HEK293 (cell line): ENCODE results near the gene ACOT7.

Experiments used
- YY1 ChIP-seq: fragments of 450-650 bp; formaldehyde crosslinking; IDR thresholded peaks from 2 replicates; pipeline ENCODE4 v1.5.1; 2018; ENCODE audit warnings: missing biosample characterization, missing genetic modification characterization
- TF ChIP-seq, protein P1 (sequence below): fragments of 450-650 bp; formaldehyde crosslinking; IDR thresholded peaks from 2 replicates; pipeline ENCODE4; 2016; ENCODE audit warnings: missing biosample characterization, missing genetic modification characterization
- TF ChIP-seq, protein P2 (sequence below): fragments of 450-650 bp; formaldehyde crosslinking; IDR thresholded peaks from 2 replicates; pipeline ENCODE4 v1.5.1; 2016; ENCODE audit warnings: missing biosample characterization, missing genetic modification characterization

DNA sequence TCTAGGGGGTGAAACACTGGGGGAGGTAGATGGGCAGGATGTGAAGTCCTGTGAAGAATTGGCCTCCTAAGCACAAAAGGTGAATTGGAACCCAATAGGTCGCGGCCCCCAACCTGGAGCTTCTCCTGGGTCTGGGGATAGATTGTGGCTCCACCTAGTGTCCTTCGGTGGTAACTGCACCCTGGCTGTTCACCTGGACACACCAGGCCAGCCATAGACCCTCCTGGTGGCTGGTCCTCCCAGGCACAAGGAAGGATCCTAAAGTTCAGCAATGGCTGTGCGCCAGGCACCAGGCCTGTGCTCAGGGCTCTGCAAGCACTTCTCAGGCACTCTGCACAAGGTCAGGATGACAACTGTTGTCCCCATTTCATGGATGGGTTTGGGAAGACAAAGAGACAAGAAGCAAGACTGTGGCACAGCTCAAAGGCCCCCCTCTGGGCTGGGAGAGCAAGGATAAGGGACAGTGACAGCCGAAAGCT lies 44.5 kb upstream of the ACOT7 start:
- no peak for TF ChIP-seq YY1 (tag by site-specific recombination)
- TF ChIP-seq, protein P1, sequence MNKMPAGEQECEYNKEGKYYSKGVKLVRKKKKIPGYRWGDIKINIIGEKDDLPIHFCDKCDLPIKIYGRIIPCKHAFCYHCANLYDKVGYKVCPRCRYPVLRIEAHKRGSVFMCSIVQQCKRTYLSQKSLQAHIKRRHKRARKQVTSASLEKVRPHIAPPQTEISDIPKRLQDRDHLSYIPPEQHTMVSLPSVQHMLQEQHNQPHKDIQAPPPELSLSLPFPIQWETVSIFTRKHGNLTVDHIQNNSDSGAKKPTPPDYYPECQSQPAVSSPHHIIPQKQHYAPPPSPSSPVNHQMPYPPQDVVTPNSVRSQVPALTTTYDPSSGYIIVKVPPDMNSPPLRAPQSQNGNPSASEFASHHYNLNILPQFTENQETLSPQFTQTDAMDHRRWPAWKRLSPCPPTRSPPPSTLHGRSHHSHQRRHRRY (tag by site-specific recombination) = no peak
- TF ChIP-seq, protein P2, sequence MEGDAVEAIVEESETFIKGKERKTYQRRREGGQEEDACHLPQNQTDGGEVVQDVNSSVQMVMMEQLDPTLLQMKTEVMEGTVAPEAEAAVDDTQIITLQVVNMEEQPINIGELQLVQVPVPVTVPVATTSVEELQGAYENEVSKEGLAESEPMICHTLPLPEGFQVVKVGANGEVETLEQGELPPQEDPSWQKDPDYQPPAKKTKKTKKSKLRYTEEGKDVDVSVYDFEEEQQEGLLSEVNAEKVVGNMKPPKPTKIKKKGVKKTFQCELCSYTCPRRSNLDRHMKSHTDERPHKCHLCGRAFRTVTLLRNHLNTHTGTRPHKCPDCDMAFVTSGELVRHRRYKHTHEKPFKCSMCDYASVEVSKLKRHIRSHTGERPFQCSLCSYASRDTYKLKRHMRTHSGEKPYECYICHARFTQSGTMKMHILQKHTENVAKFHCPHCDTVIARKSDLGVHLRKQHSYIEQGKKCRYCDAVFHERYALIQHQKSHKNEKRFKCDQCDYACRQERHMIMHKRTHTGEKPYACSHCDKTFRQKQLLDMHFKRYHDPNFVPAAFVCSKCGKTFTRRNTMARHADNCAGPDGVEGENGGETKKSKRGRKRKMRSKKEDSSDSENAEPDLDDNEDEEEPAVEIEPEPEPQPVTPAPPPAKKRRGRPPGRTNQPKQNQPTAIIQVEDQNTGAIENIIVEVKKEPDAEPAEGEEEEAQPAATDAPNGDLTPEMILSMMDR (tag by site-specific recombination) = peak; percentile 77
